HUES64 (cell line): Measurements from ENCODE around the gene PAK1IP1.
"Not testable (repeated sequence)": the region's sequence is repeated elsewhere in the genome, so short reads cannot be mapped to it uniquely, and the experiment has no call there.

Source experiments
- H3K27ac ChIP-seq: 2 replicates; pipeline ENCODE4 v1.7.0; 2013; ENCODE audit warnings: low read depth, low read length, inconsistent platforms
- H3K27me3 ChIP-seq: 2 replicates; pipeline ENCODE4 v1.6.1; 2013; ENCODE audit warnings: mild to moderate bottlenecking, low read length; ENCODE audit not compliant: insufficient read depth
- H3K36me3 ChIP-seq: 2 replicates; pipeline ENCODE4 v1.6.1; 2013; ENCODE audit warnings: mild to moderate bottlenecking, low read length; ENCODE audit not compliant: insufficient read depth
- H3K4me1 ChIP-seq: 2 replicates; pipeline ENCODE4 v1.6.1; 2013; ENCODE audit warnings: mild to moderate bottlenecking, low read length, moderate library complexity; ENCODE audit not compliant: insufficient read depth
- H3K4me3 ChIP-seq: 2 replicates; pipeline ENCODE4 v1.5.1; 2013; ENCODE audit warnings: mild to moderate bottlenecking, low read length, moderate library complexity
- H3K9ac ChIP-seq: 2 replicates; pipeline ENCODE4 v1.6.1; 2013; ENCODE audit warnings: mild to moderate bottlenecking, low read depth, low read length
- H3K9me3 ChIP-seq: 2 replicates; pipeline ENCODE4 v1.6.1; 2013; ENCODE audit warnings: low read depth, low read length; ENCODE audit not compliant: insufficient read depth
- WGBS: fragments of 150-250, 120-280 bp; methylation state at CpG from one replicate; pipeline ENCODE4 v1.1.7; 2013; ENCODE audit warnings: missing lambda C conversion rate; 5-methylcytosine and 5-hydroxymethylcytosine counted together

PAK1IP1 gene

DNA sequence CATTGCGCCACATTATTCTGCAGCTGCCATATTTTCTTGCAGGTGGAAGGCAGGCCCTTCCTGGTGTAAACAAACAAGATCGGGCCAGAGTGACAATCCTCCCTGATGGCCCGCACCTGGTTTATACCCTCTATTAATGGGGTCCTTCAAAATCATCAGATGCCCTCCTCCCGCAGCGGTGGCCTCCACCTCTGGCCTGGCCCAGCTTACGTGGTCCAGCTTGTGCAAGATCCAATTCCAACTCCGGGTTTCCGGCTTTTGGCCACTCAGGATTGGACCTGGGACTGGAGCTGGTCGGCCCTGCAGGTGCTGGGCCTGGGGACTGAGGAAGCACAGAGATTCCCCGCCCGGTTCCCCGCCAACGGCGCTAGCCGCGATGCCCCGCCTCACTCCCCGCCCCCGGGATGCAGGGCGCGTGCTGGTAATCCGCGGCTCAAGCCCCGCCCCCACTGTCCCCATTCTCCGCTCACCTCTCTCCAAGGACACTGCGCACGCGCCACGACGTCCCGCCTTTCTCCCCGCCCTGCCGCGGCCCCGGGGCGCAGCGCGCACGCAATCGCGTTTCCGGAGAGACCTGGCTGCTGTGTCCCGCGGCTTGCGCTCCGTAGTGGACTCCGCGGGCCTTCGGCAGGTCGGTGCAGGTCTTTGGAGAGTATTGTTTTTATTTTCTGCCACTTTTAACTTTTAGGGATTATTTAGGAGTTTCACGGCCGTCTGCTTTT, 52.6 kb downstream of the PAK1IP1 start, which contains the start of gene TMEM14B:
Gene TMEM14B (plus strand): TSS at position 555 of the 722 bp plus-strand sequence. CDS start 1,441 bp downstream, outside the sequence.
- WGBS = 4% methylated on average over 52 of the region's 52 CpGs
- peak within 1 kb of the TSS; percentile 72 for H3K27ac ChIP-seq
- H3K9ac ChIP-seq = peak within 1 kb of the TSS; percentile 99

DNA sequence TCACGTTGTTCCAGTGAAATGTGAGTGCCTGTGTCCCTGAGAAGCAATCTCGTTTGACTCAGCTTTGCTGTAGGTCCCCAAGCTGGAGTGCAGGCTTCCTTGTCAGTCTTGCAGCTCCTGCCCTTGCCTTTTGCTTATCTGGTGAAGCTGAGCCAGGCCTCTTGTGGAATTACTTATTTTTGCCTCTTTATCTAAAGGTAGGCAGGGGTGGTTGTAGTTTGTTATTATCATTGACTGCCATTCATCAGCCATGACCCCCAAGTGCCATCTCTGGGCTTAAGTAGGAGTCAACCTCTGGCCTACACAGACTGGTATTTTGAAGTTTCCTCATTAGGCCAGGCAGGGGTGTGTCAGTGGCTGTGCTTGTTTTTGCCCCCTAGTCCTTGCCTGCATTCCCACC, 55.0 kb downstream of the PAK1IP1 start:
- H3K36me3 ChIP-seq = peaks cover 56% of the 10 kb centered on the region

More for the DNA sequence above, 52.6 kb downstream of the PAK1IP1 start, which contains the start of gene TMEM14B:
- Histone ChIP-seq H3K27me3 (no peaks in the 10 kb centered on the region), H3K36me3 (peaks cover 33% of the 10 kb centered on the region), H3K9me3 (no peaks in the 10 kb centered on the region), H3K4me3 (peak within 1 kb of the TSS; percentile 100), H3K4me1 (peaks cover 22% of the 10 kb centered on the region)

DNA sequence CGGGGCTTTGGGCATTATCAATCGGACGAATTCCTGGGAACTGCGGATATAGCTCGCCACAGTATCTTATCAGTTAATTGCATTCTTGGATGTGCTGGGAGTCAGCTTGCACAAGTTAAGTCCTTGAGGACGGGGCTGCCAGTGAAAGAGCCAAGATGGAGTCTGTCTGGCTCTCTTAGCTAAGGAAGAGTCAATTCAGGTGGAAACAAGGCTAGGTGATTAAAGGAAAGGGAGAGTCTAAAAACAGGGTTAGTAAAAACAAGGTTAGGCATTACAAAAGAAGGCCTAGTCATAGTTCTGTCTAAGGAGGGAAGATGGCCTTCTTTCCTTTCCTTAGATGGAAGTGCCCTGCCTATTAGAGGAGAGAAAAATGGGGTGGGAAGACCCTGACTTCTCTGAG, 55.8 kb downstream of the PAK1IP1 start:
- H3K9ac ChIP-seq, H3K27ac ChIP-seq, H3K4me3 ChIP-seq, H3K9me3 ChIP-seq, H3K27me3 ChIP-seq: not testable (repeated sequence)
- H3K4me1 ChIP-seq = peaks cover 20% of the 10 kb centered on the region
- H3K36me3 ChIP-seq = peaks cover 65% of the 10 kb centered on the region
- WGBS = 92% methylated on average over 6 of the region's 6 CpGs

More for the DNA sequence above, 55.0 kb downstream of the PAK1IP1 start:
- WGBS = 80% methylated on average over 2 of the region's 2 CpGs
- 0 out of 2 replicates have a peak overlapping the region, but pooled peaks have one; percentile 100 for H3K4me3 ChIP-seq
- peak overlapping the region; percentile 36; the same call in 1 of the 2 replicates for H3K9ac ChIP-seq
- no peaks in the 10 kb centered on the region for H3K9me3 ChIP-seq
- H3K27me3 ChIP-seq = no peaks in the 10 kb centered on the region
- peak overlapping the region; percentile 35; the same call in 1 of the 2 replicates for H3K27ac ChIP-seq
- peaks cover 20% of the 10 kb centered on the region for H3K4me1 ChIP-seq

DNA sequence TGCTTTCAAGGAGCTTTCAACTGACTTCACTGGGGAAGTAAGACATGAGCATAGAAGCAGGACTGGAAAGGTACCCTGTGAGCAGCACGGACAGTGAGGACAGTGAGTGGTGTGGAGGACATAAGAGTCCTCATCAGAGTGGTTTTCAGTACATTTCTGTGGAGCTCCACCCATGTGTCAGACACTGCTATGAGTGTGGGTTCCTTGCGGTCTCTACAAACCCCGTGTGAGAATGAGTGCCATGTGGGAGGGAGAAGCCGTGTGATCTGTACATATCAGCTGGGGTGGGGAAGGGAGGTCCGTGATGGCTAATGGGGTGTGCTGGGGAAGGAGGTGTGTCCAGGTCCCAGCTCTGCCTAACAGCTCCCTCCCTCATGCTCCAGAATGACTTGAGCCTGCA, 57.0 kb downstream of the PAK1IP1 start:
- peaks cover 76% of the 10 kb centered on the region for H3K36me3 ChIP-seq

DNA sequence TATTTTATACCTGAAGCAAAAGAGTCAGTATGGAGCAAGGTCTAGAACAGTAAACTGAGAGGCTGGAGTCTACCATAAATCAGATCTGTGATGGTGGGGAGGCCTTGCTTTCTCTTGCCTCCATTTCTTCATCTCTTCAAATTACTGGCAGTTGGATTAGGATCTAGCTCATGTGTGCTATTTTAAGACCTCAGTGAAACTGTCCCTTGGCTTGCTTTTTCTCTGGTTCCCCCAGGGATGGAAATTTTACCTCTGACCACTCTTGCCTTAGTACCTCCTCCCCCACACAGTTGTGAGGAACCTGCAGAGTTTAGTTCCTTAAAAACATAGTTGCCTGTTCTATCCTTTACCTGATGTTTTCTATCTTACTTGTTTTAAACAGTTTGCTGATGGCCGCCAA, 61.3 kb downstream of the PAK1IP1 start:
- Histone ChIP-seq H3K27me3 (no peaks in the 10 kb centered on the region), H3K4me1 (no peaks in the 10 kb centered on the region; the same call in 1 of the 2 replicates), H3K4me3 (no peak overlapping the region), H3K9ac (no peak overlapping the region), H3K27ac (no peak overlapping the region), H3K36me3 (peaks cover 84% of the 10 kb centered on the region), H3K9me3 (no peaks in the 10 kb centered on the region)
- 100% methylated on average over 1 of the region's 1 CpG for WGBS

More for the DNA sequence above, 57.0 kb downstream of the PAK1IP1 start:
- 84% methylated on average over 5 of the region's 5 CpGs for WGBS
- H3K27ac ChIP-seq, H3K9me3 ChIP-seq, H3K27me3 ChIP-seq, H3K4me3 ChIP-seq, H3K9ac ChIP-seq: not testable (repeated sequence)
- H3K4me1 ChIP-seq = peaks cover 16% of the 10 kb centered on the region
